GM12878 (cell line): ENCODE results near the gene SMOC1.

Experiments
- BCLAF1 ChIP-seq: fragments of 450-650 bp; IDR thresholded peaks from 2 replicates; pipeline ENCODE4 v1.6.1; 2017; ENCODE audit warnings: antibody characterized with exemption, mild to moderate bottlenecking, moderate library complexity
- BMI1 ChIP-seq: fragments of 450-650 bp; IDR thresholded peaks from 2 replicates; pipeline ENCODE4 v1.6.1; 2016; ENCODE audit warnings: mild to moderate bottlenecking, moderate library complexity, borderline replicate concordance
- CBX5 ChIP-seq: sonication (generic); IDR thresholded peaks from 2 replicates; pipeline ENCODE4 v1.6.1; 2016; ENCODE audit warnings: low read depth, moderate library complexity, mild to moderate bottlenecking, inconsistent platforms
- CEBPZ ChIP-seq: fragments of 150-350 bp; IDR thresholded peaks from 2 replicates; pipeline ENCODE4 v1.6.1; 2016; ENCODE audit warnings: low read depth, low read length
- CTCF ChIP-seq, 3 experiments: IDR thresholded peaks in 2 of 3; conservative IDR thresholded peaks in 1 of 3; 2 replicates each; pipeline ENCODE4 v1.5.1; 2011; ENCODE audit warnings: low read depth in 3 of 3, low read length in 3 of 3, mild to moderate bottlenecking in 3 of 3, control low read depth in 2 of 3, moderate library complexity in 2 of 3, inconsistent platforms in 1 of 3, mixed read lengths in 1 of 3; ENCODE audit not compliant: control insufficient read depth in 2 of 3, insufficient read depth in 1 of 3; ENCODE audit errors: extremely low read depth in 1 of 3
- EZH2 ChIP-seq: IDR thresholded peaks from 2 replicates; pipeline ENCODE4 v1.6.1; 2012; ENCODE audit warnings: low read depth, mild to moderate bottlenecking, control low read depth, inconsistent platforms, low read length, borderline replicate concordance; ENCODE audit not compliant: control insufficient read depth
- FOS ChIP-seq: IDR thresholded peaks from 3 replicates; pipeline ENCODE4 v1.6.1; 2011; ENCODE audit warnings: borderline replicate concordance; ENCODE audit not compliant: insufficient read length; ENCODE audit errors: extremely low read depth
- GABPA ChIP-seq: IDR thresholded peaks from 2 replicates; pipeline ENCODE4 v1.6.1; 2014; ENCODE audit warnings: antibody characterized with exemption, low read depth, mild to moderate bottlenecking, inconsistent platforms
- RCOR1 ChIP-seq: conservative IDR thresholded peaks from 2 replicates; pipeline ENCODE4 v1.6.1; 2012; ENCODE audit warnings: low read depth, low read length, improper control_type of control experiment
- SUZ12 ChIP-seq: fragments of 200-600 bp; sonication (generic); IDR thresholded peaks from one replicate; pipeline ENCODE4 v1.6.1; 2018; ENCODE audit warnings: antibody characterized with exemption, mild to moderate bottlenecking; ENCODE audit not compliant: unreplicated experiment
- TF ChIP-seq, protein P1 (sequence below): IDR thresholded peaks from 2 replicates; pipeline ENCODE4 v1.6.1; 2012; ENCODE audit warnings: low read depth, low read length, improper control_type of control experiment
- TF ChIP-seq, protein P2 (sequence below): fragments of 450-650 bp; IDR thresholded peaks from 2 replicates; pipeline ENCODE4 v1.6.1; 2016; ENCODE audit warnings: mild to moderate bottlenecking
- TF ChIP-seq, protein P3 (sequence below): IDR thresholded peaks from 2 replicates; pipeline ENCODE4 v1.6.1; 2011; ENCODE audit warnings: low read depth, low read length, improper control_type of control experiment, borderline replicate concordance

- TF ChIP-seq CTCF (IDR thresholded peaks at IDR 0.05 in 2 of 3, conservative IDR thresholded peaks at IDR 0.05 in 1 of 3; ENCODE audit: control insufficient read depth in 2 of 3, extremely low read depth in 1 of 3, insufficient read depth in 1 of 3, low read depth in 3 of 3, low read length in 3 of 3) (no peak), EZH2 (no peak), BCLAF1 (no peak), RCOR1 (no peak), SUZ12 (no peak), CEBPZ (no peak), BMI1 (no peak), FOS (no peak), GABPA (no peak), CBX5 (no peak)
- TF ChIP-seq, protein P1, sequence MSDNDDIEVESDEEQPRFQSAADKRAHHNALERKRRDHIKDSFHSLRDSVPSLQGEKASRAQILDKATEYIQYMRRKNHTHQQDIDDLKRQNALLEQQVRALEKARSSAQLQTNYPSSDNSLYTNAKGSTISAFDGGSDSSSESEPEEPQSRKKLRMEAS, result no peak
- TF ChIP-seq, protein P2, sequence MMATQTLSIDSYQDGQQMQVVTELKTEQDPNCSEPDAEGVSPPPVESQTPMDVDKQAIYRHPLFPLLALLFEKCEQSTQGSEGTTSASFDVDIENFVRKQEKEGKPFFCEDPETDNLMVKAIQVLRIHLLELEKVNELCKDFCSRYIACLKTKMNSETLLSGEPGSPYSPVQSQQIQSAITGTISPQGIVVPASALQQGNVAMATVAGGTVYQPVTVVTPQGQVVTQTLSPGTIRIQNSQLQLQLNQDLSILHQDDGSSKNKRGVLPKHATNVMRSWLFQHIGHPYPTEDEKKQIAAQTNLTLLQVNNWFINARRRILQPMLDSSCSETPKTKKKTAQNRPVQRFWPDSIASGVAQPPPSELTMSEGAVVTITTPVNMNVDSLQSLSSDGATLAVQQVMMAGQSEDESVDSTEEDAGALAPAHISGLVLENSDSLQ, result no peak
- TF ChIP-seq, protein P3, sequence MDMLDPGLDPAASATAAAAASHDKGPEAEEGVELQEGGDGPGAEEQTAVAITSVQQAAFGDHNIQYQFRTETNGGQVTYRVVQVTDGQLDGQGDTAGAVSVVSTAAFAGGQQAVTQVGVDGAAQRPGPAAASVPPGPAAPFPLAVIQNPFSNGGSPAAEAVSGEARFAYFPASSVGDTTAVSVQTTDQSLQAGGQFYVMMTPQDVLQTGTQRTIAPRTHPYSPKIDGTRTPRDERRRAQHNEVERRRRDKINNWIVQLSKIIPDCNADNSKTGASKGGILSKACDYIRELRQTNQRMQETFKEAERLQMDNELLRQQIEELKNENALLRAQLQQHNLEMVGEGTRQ, result no peak
Measured at GRCh38 chr14:69882915-69883314, 3.7 kb downstream of the SMOC1 start.
